ENCODE results near the gene MYO5C.

DNA sequence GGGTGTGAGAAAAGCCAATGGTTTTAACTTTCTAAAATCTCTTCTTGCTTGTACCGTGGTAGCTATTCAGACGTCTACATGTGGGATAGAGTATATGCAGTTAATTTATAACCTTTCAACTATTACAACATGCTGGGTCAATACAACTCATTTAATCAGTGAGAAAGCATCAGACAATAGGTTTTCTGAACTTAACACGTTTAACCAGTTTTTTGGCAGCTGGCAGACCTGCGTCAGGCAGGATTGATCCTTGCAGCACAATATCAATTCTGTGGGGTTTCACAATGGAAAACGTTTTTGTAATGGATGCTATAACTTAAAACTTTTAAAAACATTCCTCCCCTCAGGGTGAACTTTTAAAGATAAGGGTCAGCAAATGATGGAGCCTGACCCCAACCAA lies 110.9 kb downstream of the MYO5C start:
- TF ChIP-seq POLR2A (IDR thresholded peaks at IDR 0.05; ENCODE audit: extremely low read depth, insufficient read length) (no peak), MYC (IDR thresholded peaks at IDR 0.05; ENCODE audit: low read depth, low read length) (no peak)
- TF ChIP-seq, protein P1, sequence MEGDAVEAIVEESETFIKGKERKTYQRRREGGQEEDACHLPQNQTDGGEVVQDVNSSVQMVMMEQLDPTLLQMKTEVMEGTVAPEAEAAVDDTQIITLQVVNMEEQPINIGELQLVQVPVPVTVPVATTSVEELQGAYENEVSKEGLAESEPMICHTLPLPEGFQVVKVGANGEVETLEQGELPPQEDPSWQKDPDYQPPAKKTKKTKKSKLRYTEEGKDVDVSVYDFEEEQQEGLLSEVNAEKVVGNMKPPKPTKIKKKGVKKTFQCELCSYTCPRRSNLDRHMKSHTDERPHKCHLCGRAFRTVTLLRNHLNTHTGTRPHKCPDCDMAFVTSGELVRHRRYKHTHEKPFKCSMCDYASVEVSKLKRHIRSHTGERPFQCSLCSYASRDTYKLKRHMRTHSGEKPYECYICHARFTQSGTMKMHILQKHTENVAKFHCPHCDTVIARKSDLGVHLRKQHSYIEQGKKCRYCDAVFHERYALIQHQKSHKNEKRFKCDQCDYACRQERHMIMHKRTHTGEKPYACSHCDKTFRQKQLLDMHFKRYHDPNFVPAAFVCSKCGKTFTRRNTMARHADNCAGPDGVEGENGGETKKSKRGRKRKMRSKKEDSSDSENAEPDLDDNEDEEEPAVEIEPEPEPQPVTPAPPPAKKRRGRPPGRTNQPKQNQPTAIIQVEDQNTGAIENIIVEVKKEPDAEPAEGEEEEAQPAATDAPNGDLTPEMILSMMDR (IDR thresholded peaks at IDR 0.05; ENCODE audit: low read depth, low read length): no peak

Measured in NB4 (cell line).